ENCODE results near the gene KNDC1. TPM values are rescaled to one million over a fixed set of nuclear protein-coding genes. Genes with fewer than 3 reads are reported as not detected.

KNDC1 gene
- total and polyA plus RNA-seq, 2 donors (not counting 3 experiments of a cell fraction or from before 2014, with no cell fraction given) = not detected

GRCh38 chr10:133207627-133208026 lies 47.6 kb downstream of the KNDC1 start:
- intact Hi-C loops (cut with micrococcal nuclease) = no loop called here
- dilution Hi-C loops (cut with MboI; ENCODE audit: extremely low pct_ligation_motif_present, low sequenced_read_pairs) = no loop called here
- Histone ChIP-seq H3K4me1 (ENCODE audit: control insufficient read depth, extremely low read depth, insufficient read depth, low read length) (no peaks in the 10 kb centered on the region), H4K20me1 (replicated peaks; ENCODE audit: control insufficient read depth, extremely low read depth, insufficient read depth, low read length) (no peaks in the 10 kb centered on the region), H3K79me2 (ENCODE audit: control insufficient read depth, insufficient read depth, low read length) (no peaks in the 10 kb centered on the region), H3K27me3 (ENCODE audit: control insufficient read depth in 2 of 2, insufficient read depth in 2 of 2, low read length in 2 of 2) (no peaks in the 10 kb centered on the region), H3K4me3 (replicated peaks in 1 of 3; ENCODE audit: insufficient read depth in 1 of 3, low read depth in 1 of 3, low read length in 3 of 3) (no peak overlapping the region), H3K27ac (ENCODE audit: insufficient read depth, low read depth, low read length) (no peak overlapping the region), H3K4me2 (ENCODE audit: insufficient read depth, low read length) (no peak overlapping the region), H3K9me1 (replicated peaks; ENCODE audit: control insufficient read depth, extremely low read depth, insufficient read depth, low read length) (no peaks in the 10 kb centered on the region), H2AFZ (ENCODE audit: low read depth, low read length) (no peak overlapping the region), H3K9ac (replicated peaks; ENCODE audit: extremely low read depth, insufficient read depth, low read length) (no peak overlapping the region), H3K36me3 (ENCODE audit: control insufficient read depth in 2 of 2, extremely low read depth in 1 of 2, insufficient read depth in 2 of 2, low read length in 2 of 2) (no peaks in the 10 kb centered on the region), H3K9me3 (replicated peaks; ENCODE audit: control insufficient read depth, insufficient read depth, low read length) (no peaks in the 10 kb centered on the region)
- DNase-seq (ENCODE audit: low read depth, low spot score) = no peak
- TF ChIP-seq MAX (IDR thresholded peaks at IDR 0.05; ENCODE audit: insufficient read depth, insufficient read length) = no peak
- ChIA-PET CTCF (no interaction called here), POLR2A (no interaction called here)
- no TSS peak for BruUV-seq (replicated peaks)
- no peak for FAIRE-seq

GRCh38 chr10:133208466-133208865 lies 48.4 kb downstream of the KNDC1 start:
- no peaks in the 10 kb centered on the region for H3K36me3 ChIP-seq (ENCODE audit: control insufficient read depth in 2 of 2, extremely low read depth in 1 of 2, insufficient read depth in 2 of 2, low read length in 2 of 2)
- no peaks in the 10 kb centered on the region for H3K9me1 ChIP-seq (replicated peaks; ENCODE audit: control insufficient read depth, extremely low read depth, insufficient read depth, low read length)
- DNase-seq (ENCODE audit: low read depth, low spot score) (no peak), FAIRE-seq (no peak)
- no peaks in the 10 kb centered on the region for H3K9me3 ChIP-seq (replicated peaks; ENCODE audit: control insufficient read depth, insufficient read depth, low read length)
- CTCF ChIA-PET = no interaction called here
- POLR2A ChIA-PET = no interaction called here
- H3K27me3 ChIP-seq (ENCODE audit: control insufficient read depth in 2 of 2, insufficient read depth in 2 of 2, low read length in 2 of 2) = no peaks in the 10 kb centered on the region
- no peaks in the 10 kb centered on the region for H3K79me2 ChIP-seq (ENCODE audit: control insufficient read depth, insufficient read depth, low read length)
- H3K9ac ChIP-seq (replicated peaks; ENCODE audit: extremely low read depth, insufficient read depth, low read length) = no peak overlapping the region
- H3K27ac ChIP-seq (ENCODE audit: insufficient read depth, low read depth, low read length) = no peak overlapping the region
- TF ChIP-seq EZH2 (IDR thresholded peaks at IDR 0.05; ENCODE audit: borderline replicate concordance, low read depth, low read length, severe bottlenecking) = no peak
- no peak for TF ChIP-seq MAX (IDR thresholded peaks at IDR 0.05; ENCODE audit: insufficient read depth, insufficient read length)
- no peak for TF ChIP-seq JUN (IDR thresholded peaks at IDR 0.05; ENCODE audit: borderline replicate concordance, insufficient read depth, insufficient read length, low read depth)
- no peak for TF ChIP-seq POLR2A (IDR thresholded peaks at IDR 0.05; ENCODE audit: low read depth, low read length)
- TF ChIP-seq MYC (IDR thresholded peaks at IDR 0.05; ENCODE audit: low read depth, low read length) = no peak
- no peak overlapping the region for H3K4me2 ChIP-seq (ENCODE audit: insufficient read depth, low read length)
- no peak overlapping the region for H2AFZ ChIP-seq (ENCODE audit: low read depth, low read length)
- no peaks in the 10 kb centered on the region for H4K20me1 ChIP-seq (replicated peaks; ENCODE audit: control insufficient read depth, extremely low read depth, insufficient read depth, low read length)
- no peak overlapping the region for H3K4me3 ChIP-seq (replicated peaks in 1 of 3; ENCODE audit: insufficient read depth in 1 of 3, low read depth in 1 of 3, low read length in 3 of 3)
- dilution Hi-C loops (cut with MboI; ENCODE audit: extremely low pct_ligation_motif_present, low sequenced_read_pairs) = no loop called here
- no TSS peak for BruUV-seq (replicated peaks)
- H3K4me1 ChIP-seq (ENCODE audit: control insufficient read depth, extremely low read depth, insufficient read depth, low read length) = no peaks in the 10 kb centered on the region
- intact Hi-C loops (cut with micrococcal nuclease) = no loop called here
